WTC11 (cell line): Measurements from ENCODE around the gene USP34. TPM values are rescaled to one million over a fixed set of nuclear protein-coding genes. Genes with fewer than 3 reads are reported as not detected.

Experiments used
- ATAC-seq: fragments of 200-7000 bp; cut with Tn5 transposase; 2 replicates; pipeline ENCODE4 v1.10.0; 2021; ENCODE audit warnings: mild to moderate bottlenecking, moderate library complexity
- CTCF ChIA-PET: fragments of 300-600 bp; sonication (Branson Sonifier 250); formaldehyde crosslinking; loops from one replicate; lab custom pipeline; 2021; ENCODE audit warnings: antibody characterized with exemption; lab: Charles Lee
- POLR2A ChIA-PET: fragments of 350-600 bp; sonication (Branson Sonifier 250); formaldehyde crosslinking; loops from one replicate; lab custom pipeline; 2021; ENCODE audit warnings: antibody characterized with exemption; lab: Charles Lee
- DNase-seq: peaks from one replicate; pipeline ENCODE4 v3.0.0; 2021; ENCODE audit warnings: low spot score
- H3K27ac Mint-ChIP-seq: 2 replicates; pipeline ENCODE4 v1.8.0; 2021; ENCODE audit warnings: mixed read lengths
- H3K27me3 Mint-ChIP-seq: 2 replicates; pipeline ENCODE4 v1.8.0; 2021; ENCODE audit warnings: low read depth, mild to moderate bottlenecking, moderate library complexity, mixed read lengths
- H3K36me3 Mint-ChIP-seq: 2 replicates; pipeline ENCODE4 v1.8.0; 2021; ENCODE audit warnings: mixed read lengths
- H3K4me1 Mint-ChIP-seq: 2 replicates; pipeline ENCODE4 v1.8.0; 2022; ENCODE audit warnings: mixed read lengths
- H3K4me3 Mint-ChIP-seq: 2 replicates; pipeline ENCODE4 v1.8.0; 2021; ENCODE audit warnings: mild to moderate bottlenecking, moderate library complexity, mixed read lengths
- H3K9me3 Mint-ChIP-seq: 2 replicates; pipeline ENCODE4 v1.8.0; 2021; ENCODE audit warnings: mixed read lengths
- E2F5 ChIP-seq: sonication (generic); formaldehyde crosslinking; IDR thresholded peaks from 2 replicates; pipeline ENCODE4 v1.8.1; 2022; ENCODE audit warnings: mild to moderate bottlenecking, moderate library complexity, missing genetic modification reagents
- ERG ChIP-seq: fragments of 250-450 bp; sonication (Bioruptor Pico); IDR thresholded peaks from 2 replicates; pipeline ENCODE4 v1.8.0; 2021; ENCODE audit warnings: mild to moderate bottlenecking
- FOXK1 ChIP-seq: sonication (generic); formaldehyde crosslinking; IDR thresholded peaks from 2 replicates; pipeline ENCODE4 v1.8.0; 2022; ENCODE audit warnings: mild to moderate bottlenecking, moderate library complexity, missing genetic modification reagents
- FOXP4 ChIP-seq: sonication (generic); formaldehyde crosslinking; IDR thresholded peaks from 2 replicates; pipeline ENCODE4 v1.8.0; 2022; ENCODE audit warnings: mild to moderate bottlenecking, missing genetic modification reagents
- MXD4 ChIP-seq: fragments of 250-450 bp; sonication (Bioruptor Pico); IDR thresholded peaks from 2 replicates; pipeline ENCODE4 v1.8.0; 2021; ENCODE audit warnings: mild to moderate bottlenecking, moderate library complexity, borderline replicate concordance
- NFE2L1 ChIP-seq: sonication (generic); formaldehyde crosslinking; IDR thresholded peaks from 2 replicates; pipeline ENCODE4 v1.8.1; 2023; ENCODE audit warnings: missing genetic modification reagents
- NFYB ChIP-seq: sonication (generic); formaldehyde crosslinking; conservative IDR thresholded peaks from 2 replicates; pipeline ENCODE4 v1.8.0; 2022; ENCODE audit warnings: low read depth, missing genetic modification reagents
- NR2C2 ChIP-seq: sonication (generic); formaldehyde crosslinking; IDR thresholded peaks from 2 replicates; pipeline ENCODE4 v1.8.0; 2022; ENCODE audit warnings: mild to moderate bottlenecking, missing genetic modification reagents
- NR3C1 ChIP-seq: sonication (generic); formaldehyde crosslinking; conservative IDR thresholded peaks from 2 replicates; pipeline ENCODE4 v1.8.1; 2023; ENCODE audit warnings: low read depth, mild to moderate bottlenecking, missing genetic modification reagents
- PREB ChIP-seq: sonication (generic); formaldehyde crosslinking; IDR thresholded peaks from 2 replicates; pipeline ENCODE4 v1.8.1; 2022; ENCODE audit warnings: mild to moderate bottlenecking, missing genetic modification reagents, moderate library complexity, borderline replicate concordance
- SOX15 ChIP-seq: fragments of 250-450 bp; sonication (Bioruptor Pico); IDR thresholded peaks from 2 replicates; pipeline ENCODE4 v1.9.0; 2021; ENCODE audit warnings: mild to moderate bottlenecking
- ZBTB21 ChIP-seq: sonication (generic); formaldehyde crosslinking; IDR thresholded peaks from 2 replicates; pipeline ENCODE4 v1.8.1; 2023; ENCODE audit warnings: mild to moderate bottlenecking, missing genetic modification reagents, borderline replicate concordance
- ZMAT4 ChIP-seq: fragments of 250-450 bp; sonication (Bioruptor Pico); IDR thresholded peaks from 2 replicates; pipeline ENCODE4 v1.9.0; 2021; ENCODE audit warnings: mild to moderate bottlenecking
- ZNF121 ChIP-seq: sonication (generic); formaldehyde crosslinking; IDR thresholded peaks from 2 replicates; pipeline ENCODE4 v1.8.0; 2023; ENCODE audit warnings: missing genetic modification reagents
- ZNF512 ChIP-seq: sonication (generic); formaldehyde crosslinking; IDR thresholded peaks from 2 replicates; pipeline ENCODE4 v1.8.1; 2022; ENCODE audit warnings: missing genetic modification reagents, borderline replicate concordance
- ZSCAN18 ChIP-seq: fragments of 250-450 bp; sonication (Bioruptor Pico); IDR thresholded peaks from 2 replicates; pipeline ENCODE4 v2.1.2; 2022; ENCODE audit warnings: mild to moderate bottlenecking, moderate library complexity
- total RNA-seq: library from RNA; stranded (reverse); gene quantifications from 3 replicates; pipeline ENCODE4 v1.2.3, GENCODE V29; 2021

USP34 gene
- total RNA-seq, 1 experiment from 2014 or later: 92.3 TPM

- CTCF ChIA-PET: no interaction called here
- peaks cover 31% of the 10 kb centered on the region for H3K27me3 Mint-ChIP-seq
These were observed 295.9 kb downstream of the USP34 start for GRCh38 chr2:61175036-61175435.

More at GRCh38 chr2:61175036-61175435, 295.9 kb downstream of the USP34 start:
- POLR2A ChIA-PET: no interaction called here
- TF ChIP-seq FOXK1: no peak
- TF ChIP-seq E2F5 (CRISPR knock-in tag): no peak
- TF ChIP-seq ZBTB21 (CRISPR knock-in tag): no peak
- no peak for TF ChIP-seq NFYB (CRISPR knock-in tag)
- no peak for TF ChIP-seq PREB (CRISPR knock-in tag)
- no peak for TF ChIP-seq NFE2L1
- TF ChIP-seq NR2C2 (CRISPR knock-in tag): no peak
- no peak for TF ChIP-seq SOX15 (CRISPR knock-in tag)
- no peak for TF ChIP-seq ZMAT4
- no peak for TF ChIP-seq ZNF512 (CRISPR knock-in tag)
- no peak for TF ChIP-seq NR3C1 (CRISPR knock-in tag)
- no peak for TF ChIP-seq ZNF121 (CRISPR knock-in tag)
- TF ChIP-seq MXD4 (CRISPR knock-in tag): no peak
- TF ChIP-seq FOXP4 (CRISPR knock-in tag): no peak
- no peak for TF ChIP-seq ZSCAN18 (CRISPR knock-in tag)
- TF ChIP-seq ERG (CRISPR knock-in tag): no peak
- TF ChIP-seq, all 79 proteins: peak for 0
- ATAC-seq (no peak), DNase-seq (no peak)
- no peaks in the 10 kb centered on the region for H3K9me3 Mint-ChIP-seq
- peaks cover 6% of the 10 kb centered on the region; the same call in 1 of the 2 replicates for H3K36me3 Mint-ChIP-seq
- H3K4me1 Mint-ChIP-seq: peaks cover 24% of the 10 kb centered on the region
- no peak overlapping the region for H3K4me3 Mint-ChIP-seq
- H3K27ac Mint-ChIP-seq: no peak overlapping the region
